Measurements from ENCODE around the gene TUT4.

TUT4 gene

GRCh38 chr1:52600533-52601179 is 47.8 kb upstream of the TUT4 start:
- H3K4me1 ChIP-seq (ENCODE audit: control insufficient read depth in 1 of 2, insufficient read depth in 2 of 2, low read length in 2 of 2), result peaks cover 10 to 14% of the 10 kb centered on the region in 2 experiments
- WGBS (ENCODE audit: extremely low coverage, insufficient coverage, insufficient read length), result no CpG with 5 or more reads among the region's 8 CpGs
- H3K4me2 ChIP-seq (ENCODE audit: low read length), result no peak overlapping the region
- no peak overlapping the region for H3K14ac ChIP-seq (ENCODE audit: low read length)
- no peak overlapping the region for H3K27ac ChIP-seq (ENCODE audit: low read depth, low read length)
- no peak overlapping the region for H4K91ac ChIP-seq (ENCODE audit: low read depth, low read length)
- H3K18ac ChIP-seq (ENCODE audit: low read length), result no peak overlapping the region
- H3K4ac ChIP-seq (ENCODE audit: low read depth, low read length), result no peak overlapping the region
- H3K27me3 ChIP-seq (ENCODE audit: insufficient read depth, low read length), result peaks cover 2% of the 10 kb centered on the region
- no peak overlapping the region for H2BK12ac ChIP-seq (ENCODE audit: low read length)
- no peaks in the 10 kb centered on the region for H3K79me2 ChIP-seq (ENCODE audit: control insufficient read depth, insufficient read depth, low read length, poor library complexity)
- no peak overlapping the region for H2AFZ ChIP-seq (ENCODE audit: insufficient read depth, low read length, poor library complexity)
- no peak overlapping the region for H2BK5ac ChIP-seq (ENCODE audit: low read depth, low read length, poor library complexity)
- H3K9me3 ChIP-seq (ENCODE audit: insufficient read depth, low read depth, low read length), result no peaks in the 10 kb centered on the region
- peaks cover 4% of the 10 kb centered on the region for H3K79me1 ChIP-seq (ENCODE audit: low read length)
- no peak overlapping the region for H2BK120ac ChIP-seq (ENCODE audit: insufficient read depth, low read length, poor library complexity)
- H3K9ac ChIP-seq (ENCODE audit: low read length), result no peak overlapping the region
- no peak overlapping the region for H4K8ac ChIP-seq (ENCODE audit: low read depth, low read length)
- no peak for DNase-seq
- no peak overlapping the region for H2AK5ac ChIP-seq (ENCODE audit: low read length)
- no peak overlapping the region for H3K4me3 ChIP-seq (ENCODE audit: low read depth, low read length)
- no peaks in the 10 kb centered on the region for H3K36me3 ChIP-seq (ENCODE audit: control insufficient read depth in 1 of 2, insufficient read depth in 2 of 2, low read length in 2 of 2)
- H4K12ac ChIP-seq (ENCODE audit: low read depth, low read length), result no peak overlapping the region
- H3K23ac ChIP-seq (ENCODE audit: low read length), result no peak overlapping the region

DNA sequence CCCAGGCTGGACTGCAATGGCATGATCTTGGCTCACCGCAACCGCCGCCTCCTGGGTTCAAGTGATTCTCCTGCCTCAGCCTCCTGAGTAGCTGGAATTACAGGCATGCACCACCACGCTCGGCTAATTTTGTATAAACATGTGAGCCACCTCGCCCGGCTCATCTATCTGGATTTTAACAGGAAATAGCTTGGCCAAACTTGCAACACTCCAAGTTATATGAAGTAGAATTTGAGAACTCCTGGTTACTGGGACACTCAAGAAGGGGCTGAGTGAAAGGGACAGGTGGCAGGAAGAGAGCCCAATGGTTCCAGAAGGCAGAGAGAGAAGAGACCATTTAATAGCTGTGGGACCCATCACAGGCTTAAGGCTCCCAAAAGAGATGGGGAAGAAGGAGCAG is 46.3 kb upstream of the TUT4 start:
- H3K23ac ChIP-seq (ENCODE audit: low read length), result no peak overlapping the region
- H2BK12ac ChIP-seq (ENCODE audit: low read length), result no peak overlapping the region
- H2AFZ ChIP-seq (ENCODE audit: insufficient read depth, low read length, poor library complexity), result no peak overlapping the region
- H2AK5ac ChIP-seq (ENCODE audit: low read length), result no peak overlapping the region
- peaks cover 4% of the 10 kb centered on the region for H3K79me1 ChIP-seq (ENCODE audit: low read length)
- H3K14ac ChIP-seq (ENCODE audit: low read length), result no peak overlapping the region
- no CpG with 5 or more reads among the region's 7 CpGs for WGBS (ENCODE audit: extremely low coverage, insufficient coverage, insufficient read length)
- H4K91ac ChIP-seq (ENCODE audit: low read depth, low read length), result no peak overlapping the region
- H4K12ac ChIP-seq (ENCODE audit: low read depth, low read length), result no peak overlapping the region
- no peaks in the 10 kb centered on the region for H3K9me3 ChIP-seq (ENCODE audit: insufficient read depth, low read depth, low read length)
- H4K8ac ChIP-seq (ENCODE audit: low read depth, low read length), result no peak overlapping the region
- no peak overlapping the region for H2BK120ac ChIP-seq (ENCODE audit: insufficient read depth, low read length, poor library complexity)
- no peaks in the 10 kb centered on the region for H3K36me3 ChIP-seq (ENCODE audit: control insufficient read depth in 1 of 2, insufficient read depth in 2 of 2, low read length in 2 of 2)
- no peak overlapping the region for H3K18ac ChIP-seq (ENCODE audit: low read length)
- H2BK5ac ChIP-seq (ENCODE audit: low read depth, low read length, poor library complexity), result no peak overlapping the region
- H3K79me2 ChIP-seq (ENCODE audit: control insufficient read depth, insufficient read depth, low read length, poor library complexity), result no peaks in the 10 kb centered on the region
- H3K27me3 ChIP-seq (ENCODE audit: insufficient read depth, low read length), result peaks cover 2% of the 10 kb centered on the region
- no peak overlapping the region for H3K4ac ChIP-seq (ENCODE audit: low read depth, low read length)
- H3K27ac ChIP-seq (ENCODE audit: low read depth, low read length), result no peak overlapping the region
- H3K9ac ChIP-seq (ENCODE audit: low read length), result no peak overlapping the region
- no peak overlapping the region for H3K4me3 ChIP-seq (ENCODE audit: low read depth, low read length)
- peaks cover 10 to 14% of the 10 kb centered on the region in 2 experiments for H3K4me1 ChIP-seq (ENCODE audit: control insufficient read depth in 1 of 2, insufficient read depth in 2 of 2, low read length in 2 of 2)
- no peak overlapping the region for H3K4me2 ChIP-seq (ENCODE audit: low read length)
- peak in 1 of 2 donors; percentile 44 for DNase-seq

DNA sequence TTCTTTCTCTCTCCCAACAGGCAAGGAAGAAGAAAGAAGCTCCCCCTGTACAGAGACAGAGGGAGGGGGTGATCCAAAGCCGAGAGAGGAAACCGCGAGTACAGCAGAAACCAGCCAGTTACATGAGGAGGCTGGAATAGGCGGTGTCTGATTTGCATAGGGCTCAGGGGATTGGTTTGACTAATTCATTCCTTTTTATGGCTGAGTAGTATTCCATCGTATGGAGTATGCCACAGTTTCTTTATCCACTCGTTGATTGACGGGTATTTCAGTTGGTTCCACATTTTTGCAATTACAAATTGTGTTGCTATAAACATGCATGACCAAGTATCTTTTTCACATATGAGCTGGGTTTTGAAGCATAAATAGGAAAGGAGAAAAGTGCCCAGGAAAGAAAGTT is 45.8 kb upstream of the TUT4 start:
- no peak overlapping the region for H4K12ac ChIP-seq (ENCODE audit: low read depth, low read length)
- no CpG with 5 or more reads among the region's 7 CpGs for WGBS (ENCODE audit: extremely low coverage, insufficient coverage, insufficient read length)
- DNase-seq, result peak in 1 of 2 donors; percentile 49
- H3K14ac ChIP-seq (ENCODE audit: low read length), result no peak overlapping the region
- no peaks in the 10 kb centered on the region for H3K79me2 ChIP-seq (ENCODE audit: control insufficient read depth, insufficient read depth, low read length, poor library complexity)
- no peak overlapping the region for H2BK5ac ChIP-seq (ENCODE audit: low read depth, low read length, poor library complexity)
- H3K4me1 ChIP-seq (ENCODE audit: control insufficient read depth in 1 of 2, insufficient read depth in 2 of 2, low read length in 2 of 2), result peaks cover 10 to 14% of the 10 kb centered on the region in 2 experiments
- peaks cover 2% of the 10 kb centered on the region for H3K27me3 ChIP-seq (ENCODE audit: insufficient read depth, low read length)
- H3K9ac ChIP-seq (ENCODE audit: low read length), result no peak overlapping the region
- H3K9me3 ChIP-seq (ENCODE audit: insufficient read depth, low read depth, low read length), result no peaks in the 10 kb centered on the region
- H2AFZ ChIP-seq (ENCODE audit: insufficient read depth, low read length, poor library complexity), result no peak overlapping the region
- H3K23ac ChIP-seq (ENCODE audit: low read length), result no peak overlapping the region
- H3K4me2 ChIP-seq (ENCODE audit: low read length), result no peak overlapping the region
- H2BK12ac ChIP-seq (ENCODE audit: low read length), result no peak overlapping the region
- H3K4ac ChIP-seq (ENCODE audit: low read depth, low read length), result no peak overlapping the region
- H3K4me3 ChIP-seq (ENCODE audit: low read depth, low read length), result no peak overlapping the region
- H2BK120ac ChIP-seq (ENCODE audit: insufficient read depth, low read length, poor library complexity), result no peak overlapping the region
- no peaks in the 10 kb centered on the region for H3K36me3 ChIP-seq (ENCODE audit: control insufficient read depth in 1 of 2, insufficient read depth in 2 of 2, low read length in 2 of 2)
- H3K18ac ChIP-seq (ENCODE audit: low read length), result no peak overlapping the region
- peaks cover 4% of the 10 kb centered on the region for H3K79me1 ChIP-seq (ENCODE audit: low read length)
- no peak overlapping the region for H3K27ac ChIP-seq (ENCODE audit: low read depth, low read length)
- no peak overlapping the region for H2AK5ac ChIP-seq (ENCODE audit: low read length)
- H4K8ac ChIP-seq (ENCODE audit: low read depth, low read length), result no peak overlapping the region
- H4K91ac ChIP-seq (ENCODE audit: low read depth, low read length), result no peak overlapping the region

DNA sequence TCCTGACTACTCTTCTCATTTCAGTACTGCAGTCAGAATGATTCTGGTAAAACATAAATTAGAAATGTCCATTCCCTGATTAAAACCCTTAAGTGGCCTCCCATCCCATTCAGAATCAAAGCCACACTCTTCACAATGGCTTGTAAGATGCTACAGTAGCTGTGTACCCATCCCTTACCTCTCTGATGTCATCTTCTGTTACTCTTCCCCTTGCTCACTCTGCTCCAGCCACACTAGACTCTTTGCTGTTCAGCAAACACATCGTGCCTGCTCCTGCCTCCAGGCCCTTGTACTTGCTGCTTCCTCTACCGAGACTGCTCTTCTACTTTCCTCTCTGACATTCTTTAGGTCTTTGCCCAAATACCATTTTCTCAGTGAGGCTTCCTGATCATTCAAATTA is 45.0 kb upstream of the TUT4 start:
- Histone ChIP-seq H3K9ac (ENCODE audit: low read length) (no peak overlapping the region), H3K4me1 (ENCODE audit: control insufficient read depth in 1 of 2, insufficient read depth in 2 of 2, low read length in 2 of 2) (peaks cover 9 to 11% of the 10 kb centered on the region in 2 experiments), H3K27me3 (ENCODE audit: insufficient read depth, low read length) (peaks cover 2% of the 10 kb centered on the region), H3K18ac (ENCODE audit: low read length) (no peak overlapping the region), H2BK120ac (ENCODE audit: insufficient read depth, low read length, poor library complexity) (no peak overlapping the region), H3K4me2 (ENCODE audit: low read length) (no peak overlapping the region), H2AFZ (ENCODE audit: insufficient read depth, low read length, poor library complexity) (no peak overlapping the region), H2BK5ac (ENCODE audit: low read depth, low read length, poor library complexity) (no peak overlapping the region), H3K4me3 (ENCODE audit: low read depth, low read length) (no peak overlapping the region), H4K91ac (ENCODE audit: low read depth, low read length) (no peak overlapping the region), H3K79me2 (ENCODE audit: control insufficient read depth, insufficient read depth, low read length, poor library complexity) (no peaks in the 10 kb centered on the region), H3K23ac (ENCODE audit: low read length) (no peak overlapping the region), H3K36me3 (ENCODE audit: control insufficient read depth in 1 of 2, insufficient read depth in 2 of 2, low read length in 2 of 2) (no peaks in the 10 kb centered on the region), H3K79me1 (ENCODE audit: low read length) (peaks cover 4% of the 10 kb centered on the region), H3K9me3 (ENCODE audit: insufficient read depth, low read depth, low read length) (no peaks in the 10 kb centered on the region), H3K27ac (ENCODE audit: low read depth, low read length) (no peak overlapping the region), H2BK12ac (ENCODE audit: low read length) (no peak overlapping the region), H3K14ac (ENCODE audit: low read length) (no peak overlapping the region), H4K8ac (ENCODE audit: low read depth, low read length) (no peak overlapping the region), H2AK5ac (ENCODE audit: low read length) (no peak overlapping the region), H3K4ac (ENCODE audit: low read depth, low read length) (no peak overlapping the region), H4K12ac (ENCODE audit: low read depth, low read length) (no peak overlapping the region)
- no peak for DNase-seq
- WGBS (ENCODE audit: extremely low coverage, insufficient coverage, insufficient read length), result no CpG with 5 or more reads among the region's 2 CpGs

Data from trophoblast cell (in vitro differentiated cells and primary cell).